Right lobe of liver (tissue), 6 donors: Measurements from ENCODE around the gene ZFAND2B. TPM values are rescaled to one million over a fixed set of nuclear protein-coding genes. Genes with fewer than 3 reads are reported as not detected.

Experiments used
- ATAC-seq, 4 donors: fragments of 200-7000 bp; cut with Tn5 transposase; one replicate each; pipeline ENCODE4 v1.9.1; 2020; ENCODE audit warnings: mild to moderate bottlenecking in 4 of 4, moderate library complexity in 4 of 4
- DNase-seq, 3 donors: peaks; one replicate each; pipeline ENCODE4 v3.0.0-alpha.2; 2020
- H3K27ac ChIP-seq, 3 donors: fragments of 200-600 bp; one replicate each; pipeline ENCODE4 v1.8.0; 2022
- H3K27me3 ChIP-seq, 2 donors: fragments of 200-600 bp; one replicate each; pipeline ENCODE4 v1.8.0; 2022
- H3K36me3 ChIP-seq, 4 donors: fragments of 200-600 bp; sonication (generic) in 1 of 4; one replicate each; pipeline versions ENCODE4 v1.5.1 to v1.8.0; 2017 to 2022; ENCODE audit warnings: control low read depth in 1 of 4
- H3K4me1 ChIP-seq, 4 donors: fragments of 200-600 bp; sonication (generic) in 1 of 4; one replicate each; pipeline versions ENCODE4 v1.5.1 to v1.8.0; 2017 to 2022; ENCODE audit warnings: control low read depth in 1 of 4
- H3K4me3 ChIP-seq, 3 donors: fragments of 200-600 bp; one replicate each; pipeline ENCODE4 v1.8.0; 2022
- H3K9me3 ChIP-seq, 4 donors: fragments of 200-600 bp; sonication (generic) in 1 of 4; one replicate each; pipeline versions ENCODE4 v1.5.1 to v1.8.0; 2017 to 2022; ENCODE audit warnings: control low read depth in 1 of 4
- CTCF ChIP-seq, 4 donors: fragments of 200-600 bp in 3 of 4; fragments of 450-650 bp in 1 of 4; IDR thresholded peaks; one replicate each; pipeline versions ENCODE4 v1.5.1 to v1.8.0; 2016 to 2022; ENCODE audit warnings: antibody characterized with exemption in 4 of 4, mild to moderate bottlenecking in 2 of 4
- POLR2A ChIP-seq: fragments of 450-650 bp; IDR thresholded peaks from one replicate; pipeline ENCODE4 v1.6.1; 2017; ENCODE audit warnings: antibody characterized with exemption, mild to moderate bottlenecking
- WGBS: methylation state at CpG from one replicate; pipeline ENCODE4 v1.1.6; 2018; ENCODE audit warnings: low coverage, low lambda C conversion rate; ENCODE audit not compliant: insufficient coverage; ENCODE audit errors: missing lambda C conversion rate; 5-methylcytosine and 5-hydroxymethylcytosine counted together
- intact Hi-C, 2 donors: fragments of 100-400 bp; cut with DNase I; formaldehyde crosslinking; loops; one replicate each; pipeline versions ENCODE4 v1.11.2 to v1.14.1; 2022
- total RNA-seq, 6 experiments: library from RNA; depleted of rRNA in 2 of 6; stranded (reverse); fragments of >200 nt in 2 of 6; fragmentation: NEBNext Ultra II Directional in 3 of 6; extraction: Animal tissue kit (Norgen Biotek cat#: 25700) in 3 of 6; gene quantifications; one replicate each; pipeline versions ENCODE4 v1.1.0 to v1.2.4, GENCODE V29; 2016 to 2023
- donor health status: DM: no; HTN: yes; CAD: no.
- donor health status: DM: no; HTN: no; CAD: no.
- donor health status: DM: no; HTN: no; CAD: no.
- donor health status: DM: no; HTN: yes; CAD: no.
- donor health status: DM: no; HTN: yes; CAD: no.

ZFAND2B gene
- total RNA-seq, 6 experiments from 2014 or later: 20.7 to 32.3 (median 28.8) TPM

DNA sequence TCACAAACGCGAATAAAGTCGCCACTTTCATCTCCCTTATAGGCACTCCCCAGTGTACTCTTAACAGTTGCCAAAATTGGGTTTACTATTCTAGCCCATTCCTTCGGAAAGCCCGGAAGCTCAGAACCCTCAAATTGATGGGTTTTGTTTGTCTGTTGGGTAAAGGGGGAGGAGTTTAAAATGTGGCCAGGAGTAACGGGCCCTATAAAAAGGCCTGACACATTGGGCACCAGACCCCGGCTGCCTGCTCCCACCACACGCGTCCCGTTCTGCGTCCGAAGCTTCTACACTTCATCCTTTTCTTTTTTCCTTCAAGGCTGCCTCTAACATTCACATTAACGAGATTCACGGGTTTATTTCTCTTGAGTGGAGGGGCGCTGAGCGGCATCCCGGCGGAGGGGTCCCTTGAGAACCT lies 46.8 kb upstream of the ZFAND2B start:
- Histone ChIP-seq H3K4me1 (peaks cover 0 to 11% (median 2%) of the 10 kb centered on the region in 4 donors), H3K27me3 (no peaks in the 10 kb centered on the region), H3K4me3 (peak overlapping the region; percentile 58 to 70 (median 66)), H3K9me3 (no peaks in the 10 kb centered on the region), H3K27ac (peak overlapping the region in 2 of 3 donors; percentile 84 to 86), H3K36me3 (peaks cover 0 to 11% (median 0%) of the 10 kb centered on the region in 4 donors)
- DNase-seq: no peak
- TF ChIP-seq CTCF (IDR thresholded peaks at IDR 0.05) (no peak), POLR2A (no peak)
- ATAC-seq: no peak
- 4% methylated on average over 18 of the region's 18 CpGs for WGBS
- intact Hi-C loops: loop anchor here (5.0 to 10.0 kb wide), 4 partner anchors 53 to 138 kb away; no protein-coding TSS in a partner anchor

- Histone ChIP-seq H3K27ac (peak within 1 kb of the TSS; percentile 84 to 89 (median 86)), H3K9me3 (no peaks in the 10 kb centered on the region)
- peak; percentile 95 to 99 (median 96) for ATAC-seq
These were observed 46.2 kb upstream of the ZFAND2B start, which contains the start of gene NHEJ1 for GRCh38 chr2:219160186-219161017. NHEJ1 (minus strand) TSS chr2:219160815; CDS start chr2:219158362, 2,453 bp downstream.

DNA sequence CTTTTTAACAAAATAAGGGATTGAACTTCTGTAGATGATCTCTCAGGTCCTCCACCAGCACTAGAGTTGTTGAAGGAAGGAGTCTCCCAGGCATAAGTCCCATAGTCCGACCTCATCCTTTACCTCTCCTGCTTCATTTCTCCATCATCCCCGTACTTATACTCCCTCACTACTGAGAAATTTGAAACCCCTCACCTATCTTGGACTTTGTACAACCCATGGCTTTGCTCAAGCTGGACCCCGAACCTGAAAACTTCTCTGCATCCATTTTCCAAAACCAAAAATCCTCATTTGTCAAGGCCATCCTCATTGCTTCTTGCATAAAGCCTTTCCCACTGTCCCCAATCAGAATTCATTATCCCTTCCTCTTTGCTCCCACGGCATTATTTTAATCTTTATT lies 45.5 kb upstream of the ZFAND2B start:
- Histone ChIP-seq H3K4me3 (peak overlapping the region; percentile 58 to 70 (median 66)), H3K36me3 (peaks cover 0 to 11% (median 0%) of the 10 kb centered on the region in 4 donors), H3K27me3 (no peaks in the 10 kb centered on the region), H3K4me1 (peaks cover 0 to 11% (median 2%) of the 10 kb centered on the region in 4 donors), H3K27ac (peak overlapping the region; percentile 84 to 89 (median 86)), H3K9me3 (no peaks in the 10 kb centered on the region)
- TF ChIP-seq CTCF (IDR thresholded peaks at IDR 0.05): no peak
- no peak for TF ChIP-seq POLR2A
- ATAC-seq (no peak), DNase-seq (no peak)
- whole genome bisulfite sequencing: 53% methylated on average over 4 of the region's 4 CpGs
- intact Hi-C loops: loop anchor here (5.0 kb wide), 2 partner anchors 51 to 136 kb away; no protein-coding TSS in a partner anchor

More at GRCh38 chr2:219160186-219161017, 46.2 kb upstream of the ZFAND2B start, which contains the start of gene NHEJ1:
- peak; percentile 97 to 99 (median 98) for DNase-seq
- peaks cover 0 to 11% (median 0%) of the 10 kb centered on the region in 4 donors for H3K36me3 ChIP-seq
- TF ChIP-seq CTCF (IDR thresholded peaks at IDR 0.05): peak; percentile 96 to 100 (median 98)
- peak; percentile 60 for TF ChIP-seq POLR2A
- H3K27me3 ChIP-seq: no peaks in the 10 kb centered on the region
- WGBS: 0% methylated on average over 4 of the region's 70 CpGs
- H3K4me3 ChIP-seq: peak within 1 kb of the TSS; percentile 58 to 70 (median 66)
- intact Hi-C loops: loop anchor here (5.0 kb wide), 2 partner anchors 52 to 137 kb away; no protein-coding TSS in a partner anchor
- H3K4me1 ChIP-seq: peaks cover 0 to 11% (median 2%) of the 10 kb centered on the region in 4 donors

- 85% methylated on average over 5 of the region's 6 CpGs for WGBS
- no peak for DNase-seq
- peaks cover 0 to 11% (median 2%) of the 10 kb centered on the region in 4 donors for H3K4me1 ChIP-seq
- no peak overlapping the region for H3K27ac ChIP-seq
- H3K4me3 ChIP-seq: no peak overlapping the region
- intact Hi-C loops: loop anchor here (5.0 kb wide), 2 partner anchors 49 to 134 kb away; no protein-coding TSS in a partner anchor
- H3K36me3 ChIP-seq: no peaks in the 10 kb centered on the region
- no peaks in the 10 kb centered on the region for H3K27me3 ChIP-seq
- no peak for TF ChIP-seq CTCF (IDR thresholded peaks at IDR 0.05)
- no peak for TF ChIP-seq POLR2A
- no peaks in the 10 kb centered on the region for H3K9me3 ChIP-seq
- ATAC-seq: no peak
These were observed 43.4 kb upstream of the ZFAND2B start for GRCh38 chr2:219163156-219163555.
